Loucy (cell line): ENCODE results near the gene CUX1.

Source experiments
- EZH2phosphoT487 ChIP-seq: fragments of 200-600 bp; IDR thresholded peaks from 2 replicates; pipeline ENCODE4 v1.6.1; 2018; ENCODE audit warnings: antibody characterized with exemption, mild to moderate bottlenecking, moderate library complexity, borderline replicate concordance
- TF ChIP-seq, protein P1 (sequence below): fragments of 200-600 bp; sonication (generic); conservative IDR thresholded peaks from 2 replicates; pipeline ENCODE4 v1.5.1; 2014; ENCODE audit warnings: mild to moderate bottlenecking, antibody characterized with exemption, low read length

DNA sequence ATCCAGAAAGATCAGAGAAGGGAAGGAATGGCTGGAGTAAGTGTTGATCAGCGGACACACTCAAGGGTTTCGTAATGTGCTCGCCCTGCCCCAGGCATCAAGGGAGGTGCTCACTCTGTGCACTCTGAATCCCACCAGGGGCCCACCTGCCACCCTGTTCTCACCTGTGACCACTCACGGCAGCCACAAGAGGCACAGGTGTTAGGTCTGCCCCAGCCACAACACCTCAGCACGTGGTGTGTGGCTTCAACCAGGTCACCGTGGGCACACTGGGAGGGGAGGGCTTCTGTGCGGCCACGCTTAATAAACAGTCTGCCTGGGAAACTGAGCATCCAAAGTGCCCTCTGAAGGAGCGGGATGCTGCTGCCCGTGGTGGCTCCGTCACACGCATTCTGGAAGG, 49.8 kb downstream of the CUX1 start:
- TF ChIP-seq, protein P1, sequence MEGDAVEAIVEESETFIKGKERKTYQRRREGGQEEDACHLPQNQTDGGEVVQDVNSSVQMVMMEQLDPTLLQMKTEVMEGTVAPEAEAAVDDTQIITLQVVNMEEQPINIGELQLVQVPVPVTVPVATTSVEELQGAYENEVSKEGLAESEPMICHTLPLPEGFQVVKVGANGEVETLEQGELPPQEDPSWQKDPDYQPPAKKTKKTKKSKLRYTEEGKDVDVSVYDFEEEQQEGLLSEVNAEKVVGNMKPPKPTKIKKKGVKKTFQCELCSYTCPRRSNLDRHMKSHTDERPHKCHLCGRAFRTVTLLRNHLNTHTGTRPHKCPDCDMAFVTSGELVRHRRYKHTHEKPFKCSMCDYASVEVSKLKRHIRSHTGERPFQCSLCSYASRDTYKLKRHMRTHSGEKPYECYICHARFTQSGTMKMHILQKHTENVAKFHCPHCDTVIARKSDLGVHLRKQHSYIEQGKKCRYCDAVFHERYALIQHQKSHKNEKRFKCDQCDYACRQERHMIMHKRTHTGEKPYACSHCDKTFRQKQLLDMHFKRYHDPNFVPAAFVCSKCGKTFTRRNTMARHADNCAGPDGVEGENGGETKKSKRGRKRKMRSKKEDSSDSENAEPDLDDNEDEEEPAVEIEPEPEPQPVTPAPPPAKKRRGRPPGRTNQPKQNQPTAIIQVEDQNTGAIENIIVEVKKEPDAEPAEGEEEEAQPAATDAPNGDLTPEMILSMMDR: no peak
- TF ChIP-seq EZH2phosphoT487: no peak
